Activated T-cell treated with anti-CD3 and anti-CD28 coated beads for 48 hours (primary cell): ENCODE results near the gene LCOR.
A peak's percentile ranks its signal among the peaks of the same experiment; 100 is the strongest.

Source experiments
- DNase-seq: peaks from one replicate; pipeline ENCODE4 v3.0.0-alpha.2; 2020; ENCODE audit warnings: low read depth

LCOR gene

DNA sequence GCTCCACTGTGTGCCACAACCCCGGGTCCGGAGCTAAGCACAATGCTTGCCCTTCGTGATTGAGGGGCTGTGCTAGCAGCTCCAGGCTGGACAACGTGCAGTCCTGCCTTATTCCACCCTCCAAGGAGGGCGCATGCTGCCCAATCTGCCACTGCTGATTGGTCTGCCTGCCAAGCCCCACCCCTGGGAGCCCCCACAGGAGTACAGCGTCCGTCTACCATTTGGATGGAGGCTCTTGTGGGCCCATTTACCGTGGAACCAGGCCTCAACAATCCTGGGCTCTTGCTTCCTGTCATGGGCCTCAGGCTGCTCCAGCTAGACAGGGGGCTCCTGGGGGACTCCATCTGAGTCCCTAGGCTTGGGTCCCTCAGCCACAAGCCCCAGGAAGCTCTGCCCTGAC, 180.4 kb downstream of the LCOR start:
- no peak for DNase-seq

DNA sequence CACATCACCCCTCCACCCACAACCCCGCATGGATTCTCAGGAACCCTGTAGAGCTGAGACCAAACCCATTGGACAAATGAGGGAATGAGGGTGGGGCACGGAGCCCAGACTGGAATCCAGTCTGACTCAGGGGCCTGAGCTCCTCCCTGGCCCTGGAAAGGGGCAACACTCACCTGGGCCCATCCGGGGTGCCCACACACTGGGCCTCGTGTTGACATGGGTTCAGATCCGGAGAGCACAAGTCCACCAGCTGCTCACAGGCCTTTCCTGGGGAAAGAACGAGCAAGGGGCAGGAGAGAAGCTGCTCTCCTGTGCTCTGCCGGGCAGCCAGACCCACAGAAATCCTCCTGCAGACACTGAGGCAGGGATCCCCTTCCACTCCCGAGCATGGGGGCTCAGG, 181.5 kb downstream of the LCOR start:
- DNase-seq: no peak

DNA sequence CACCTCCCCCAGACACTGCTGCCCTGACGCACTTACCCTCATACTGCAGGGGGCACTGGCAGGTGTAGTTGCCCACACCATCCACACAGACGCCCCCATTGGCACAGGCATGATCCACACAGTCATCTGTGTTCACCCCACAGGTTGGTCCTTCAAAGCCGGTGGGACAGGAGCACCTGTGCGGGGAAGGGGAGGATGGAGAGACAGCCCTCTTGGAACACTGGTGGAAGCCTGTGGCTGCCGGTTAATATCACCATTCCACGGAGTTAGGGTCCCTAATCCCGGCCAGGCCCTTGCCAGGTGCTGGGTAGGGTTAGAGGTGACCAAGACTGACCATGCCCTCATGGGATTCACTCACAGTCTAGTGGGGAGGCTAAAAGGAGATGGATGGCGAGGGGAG, 181.9 kb downstream of the LCOR start:
- DNase-seq: no peak

DNA sequence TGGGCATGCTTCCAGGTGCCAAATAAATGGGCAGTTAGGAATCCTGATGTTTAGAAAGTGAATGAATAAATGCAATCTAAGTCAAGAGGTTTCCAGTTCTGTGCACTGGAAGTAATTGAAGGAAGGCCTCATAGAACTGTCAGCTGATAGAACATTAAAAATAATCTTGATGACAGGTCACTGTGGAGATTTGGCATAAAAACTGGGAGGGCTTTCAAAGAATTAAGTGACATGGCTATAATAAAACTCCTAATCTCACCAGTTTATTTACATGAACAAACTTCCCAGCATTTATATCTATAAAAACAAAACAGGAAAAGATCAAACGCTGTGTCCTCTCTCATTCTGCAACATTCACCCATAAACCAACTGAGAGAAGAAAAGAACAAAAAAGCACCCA, 183.1 kb downstream of the LCOR start:
- DNase-seq: no peak

DNA sequence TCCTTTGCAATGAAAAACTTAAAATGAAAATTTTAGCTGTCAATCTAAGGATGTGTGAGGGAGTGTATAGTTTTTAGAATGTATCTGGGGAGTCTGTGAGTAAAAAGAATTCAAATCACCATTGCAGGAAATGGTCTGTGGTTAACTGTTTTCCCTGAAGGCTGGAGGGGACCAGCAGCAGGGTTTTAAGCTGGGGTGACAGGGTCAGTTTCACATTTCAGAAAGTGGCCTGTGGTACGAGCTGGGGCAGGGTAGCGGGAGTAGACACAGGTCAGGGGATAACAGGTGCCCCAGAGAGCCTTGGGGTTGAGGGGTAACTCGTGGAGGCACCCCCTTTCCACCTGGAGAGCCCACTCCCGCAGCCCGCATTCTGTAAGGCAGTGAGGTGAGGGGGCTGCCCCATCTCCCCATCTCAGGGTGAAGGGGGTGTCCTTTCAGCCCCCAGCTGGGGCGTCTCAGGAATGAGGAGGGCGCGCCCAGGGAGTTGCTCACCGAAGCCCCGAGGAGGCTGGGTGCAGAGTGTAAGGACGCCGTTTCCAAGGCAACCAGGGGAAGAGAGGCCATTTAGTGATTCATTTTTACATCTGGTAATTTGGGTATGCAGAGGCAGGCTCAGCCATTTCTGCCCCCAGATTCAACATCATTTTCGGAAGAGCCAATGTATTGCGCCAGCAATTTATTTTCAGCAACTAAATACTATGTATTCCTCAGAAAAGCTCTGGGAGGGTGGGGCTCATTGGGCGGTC, 184.8 kb downstream of the LCOR start:
- DNase-seq: peak; percentile 14

DNA sequence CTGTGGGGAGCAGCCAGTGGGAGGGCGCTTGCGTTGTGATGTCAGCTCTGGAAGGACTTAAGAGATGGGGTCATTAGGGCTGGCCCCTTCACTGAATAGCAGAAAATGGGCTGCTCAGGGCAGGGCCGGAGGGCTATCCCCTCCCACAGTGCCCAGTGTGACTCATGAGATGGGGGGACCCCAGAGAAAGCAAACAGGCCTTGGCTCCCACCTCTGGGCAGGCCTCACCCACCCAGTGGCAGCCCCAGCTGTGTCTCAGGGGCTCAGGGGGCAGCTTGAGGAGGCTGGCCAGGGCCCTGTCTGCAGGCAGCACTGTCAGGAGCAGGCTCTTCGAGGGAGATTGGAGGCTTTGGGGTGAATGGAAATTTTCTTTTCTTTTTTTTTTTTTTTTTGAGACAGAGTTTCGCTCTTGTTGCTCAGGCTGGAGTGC, 185.4 kb downstream of the LCOR start:
- DNase-seq: no peak

DNA sequence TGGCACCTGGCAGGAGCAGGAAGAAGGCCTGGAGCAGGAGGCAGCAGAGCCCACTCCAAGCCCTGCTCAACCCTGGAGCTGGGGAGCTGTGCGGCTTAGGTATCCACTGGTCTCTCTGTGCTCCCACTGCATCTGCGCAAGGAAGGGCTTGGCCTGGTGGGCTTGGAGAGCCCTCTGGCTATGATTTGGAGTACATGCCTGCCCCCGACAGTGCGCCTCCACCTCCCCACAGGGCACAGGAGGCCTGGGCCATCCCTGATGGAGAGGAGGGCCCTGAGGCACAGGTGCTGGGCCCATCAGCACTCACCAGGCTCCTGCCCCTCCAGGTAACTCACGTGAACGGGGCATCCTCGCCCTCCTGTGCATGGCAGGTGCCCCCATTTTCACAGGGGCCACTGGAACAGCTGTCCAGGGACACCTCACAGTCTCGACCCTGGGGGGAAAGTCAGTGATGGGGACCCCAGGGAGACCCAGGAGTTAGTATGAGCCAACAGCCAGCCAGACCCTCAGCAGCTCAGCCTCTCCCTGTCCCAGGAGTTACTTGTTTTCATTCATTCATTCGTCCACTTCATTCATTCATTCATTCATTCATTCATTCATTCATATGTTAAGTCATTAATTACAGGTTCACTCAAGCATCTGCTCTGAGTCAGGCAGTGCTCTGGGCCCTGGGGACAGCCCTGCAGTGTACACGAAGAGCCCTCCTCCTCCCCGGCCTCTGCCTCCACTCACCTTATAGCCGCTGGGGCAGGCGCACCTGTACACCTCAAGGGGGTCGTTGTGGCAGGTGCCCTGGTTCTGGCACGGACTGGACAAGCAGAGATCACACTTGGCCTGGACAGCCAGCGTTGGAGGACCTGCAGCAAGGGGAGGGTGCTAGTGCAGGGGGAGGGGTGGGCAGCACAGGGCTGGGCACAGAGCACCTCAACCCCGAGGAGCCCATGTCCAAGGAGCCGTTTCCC, 186.4 kb downstream of the LCOR start:
- DNase-seq: no peak

DNA sequence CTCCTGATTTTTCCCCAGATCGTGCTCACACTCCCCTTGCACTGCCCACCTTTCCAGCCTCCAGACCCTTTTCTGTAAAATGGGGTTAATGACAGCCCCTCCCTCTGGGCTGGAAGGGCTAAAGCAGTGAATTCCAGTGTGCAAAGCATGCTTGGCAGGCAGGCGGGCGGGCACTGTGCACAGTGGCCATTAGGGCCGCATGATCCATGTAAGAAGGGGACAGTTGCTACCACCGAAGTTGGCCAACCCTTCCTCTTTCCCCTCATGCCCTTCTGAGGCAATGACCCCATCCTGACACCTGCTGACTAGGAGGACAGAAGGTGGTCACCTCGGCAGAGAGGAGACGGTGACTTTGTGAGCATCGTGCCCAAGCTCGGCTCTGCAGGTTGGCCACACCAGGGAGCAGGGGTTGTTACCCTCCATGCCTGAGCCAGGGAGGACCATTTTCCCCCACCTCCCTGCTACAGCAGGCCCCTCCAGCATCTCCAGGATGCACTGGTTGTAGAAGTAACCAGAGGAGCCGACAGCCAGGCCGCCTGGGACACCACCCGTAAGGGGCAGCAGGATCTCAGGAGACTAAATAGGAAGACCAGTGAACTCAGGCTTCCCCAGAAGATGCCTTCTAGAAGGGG, 187.2 kb downstream of the LCOR start:
- no peak for DNase-seq

DNA sequence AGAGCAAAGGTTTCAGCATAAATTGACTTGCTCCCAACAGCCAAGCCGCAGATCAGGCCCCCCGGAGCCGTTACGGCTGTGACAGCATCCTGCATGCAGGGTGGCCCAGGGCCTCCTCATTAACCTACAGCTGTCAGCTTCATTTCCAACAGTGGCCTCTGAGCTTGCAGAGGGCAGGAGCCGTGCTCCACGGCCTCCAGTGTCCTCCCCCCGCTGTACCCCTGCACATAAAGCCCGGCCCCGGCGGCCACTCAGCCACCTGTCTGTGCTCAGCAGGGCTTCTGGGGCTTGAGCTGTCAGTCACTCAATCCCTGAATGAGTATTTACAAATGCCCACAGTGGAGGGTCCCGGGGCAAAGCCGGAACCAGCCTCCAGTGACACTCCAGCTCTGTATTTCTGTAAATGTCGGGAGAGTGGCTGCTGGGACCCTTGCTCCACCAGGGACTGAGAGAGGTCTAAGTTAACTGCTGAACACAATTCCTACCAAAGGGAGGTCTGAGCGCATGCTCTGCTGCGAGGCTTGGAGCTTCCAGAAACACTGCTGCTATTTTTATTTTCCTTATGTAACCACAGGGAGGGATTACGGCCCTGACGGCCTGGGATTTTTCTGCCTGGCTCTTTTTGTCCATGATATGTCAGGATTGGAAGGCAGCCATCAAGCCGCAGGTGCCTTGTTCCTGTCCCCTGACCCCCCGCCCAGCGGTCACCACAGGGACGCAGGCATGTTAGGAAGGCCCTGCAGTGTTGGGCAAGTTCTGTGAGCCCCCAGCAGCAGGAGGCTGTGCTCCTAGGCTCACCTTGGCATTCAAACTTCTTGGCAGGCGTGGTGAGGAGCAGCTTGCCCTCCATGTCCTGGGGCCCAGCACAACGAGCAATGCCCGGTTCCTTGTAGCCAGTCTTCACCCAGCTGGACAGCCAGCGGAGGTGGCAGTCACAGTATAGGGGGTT, 188.6 kb downstream of the LCOR start:
- no peak for DNase-seq

DNA sequence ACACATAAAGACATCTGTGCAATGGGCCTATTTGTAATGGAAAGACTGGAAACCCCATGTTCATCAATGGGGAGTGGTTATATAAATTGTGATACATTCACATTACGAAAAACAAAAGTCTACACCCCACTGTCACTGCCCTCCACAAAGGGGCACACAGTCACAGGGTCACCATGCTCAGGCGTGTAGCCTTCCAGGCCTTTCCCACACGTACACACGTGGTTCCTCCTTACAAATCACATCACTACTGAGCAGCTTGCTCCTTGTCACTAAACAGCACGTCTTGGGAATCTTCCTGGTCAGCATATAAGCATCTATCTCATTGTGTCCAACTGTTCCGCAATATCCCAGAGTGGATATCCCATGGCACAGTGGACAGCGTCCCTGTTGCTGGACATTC, 190.5 kb downstream of the LCOR start:
- DNase-seq: no peak

DNA sequence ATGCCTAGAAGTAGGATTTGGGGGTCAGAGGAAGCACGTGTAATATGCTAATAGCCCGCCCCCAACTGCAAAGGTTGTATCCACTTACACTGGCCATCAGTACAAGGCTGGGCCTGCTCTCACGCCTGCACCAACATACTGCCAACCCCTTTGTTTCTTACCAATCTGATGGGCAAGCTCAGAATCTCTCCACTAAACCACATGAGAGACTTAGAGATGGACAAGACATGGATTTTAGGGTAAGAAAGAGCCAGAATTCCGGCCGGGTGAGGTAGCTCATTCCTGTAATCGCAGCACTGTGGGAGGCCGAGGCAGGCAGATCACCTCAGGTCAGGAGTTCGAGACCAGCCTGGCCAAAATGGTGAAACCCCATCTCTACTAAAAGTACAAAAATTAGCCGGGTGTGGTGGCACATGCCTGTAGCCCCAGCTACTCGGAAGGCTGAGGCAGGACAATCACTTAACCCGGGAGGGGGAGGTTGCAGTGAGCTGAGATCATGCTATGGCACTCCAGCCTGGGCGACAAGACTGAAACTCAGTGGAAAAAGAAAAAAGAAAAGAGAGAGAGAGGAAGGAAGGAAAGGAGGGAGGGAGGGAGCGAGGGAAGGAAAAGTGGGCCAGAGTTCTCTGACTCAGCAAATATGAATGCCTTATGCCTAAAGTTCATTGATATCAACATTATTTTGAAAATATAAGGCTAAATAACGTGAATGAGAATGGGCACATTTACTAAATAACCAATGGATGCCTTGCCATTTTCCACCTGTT, 191.5 kb downstream of the LCOR start:
- DNase-seq: no peak

DNA sequence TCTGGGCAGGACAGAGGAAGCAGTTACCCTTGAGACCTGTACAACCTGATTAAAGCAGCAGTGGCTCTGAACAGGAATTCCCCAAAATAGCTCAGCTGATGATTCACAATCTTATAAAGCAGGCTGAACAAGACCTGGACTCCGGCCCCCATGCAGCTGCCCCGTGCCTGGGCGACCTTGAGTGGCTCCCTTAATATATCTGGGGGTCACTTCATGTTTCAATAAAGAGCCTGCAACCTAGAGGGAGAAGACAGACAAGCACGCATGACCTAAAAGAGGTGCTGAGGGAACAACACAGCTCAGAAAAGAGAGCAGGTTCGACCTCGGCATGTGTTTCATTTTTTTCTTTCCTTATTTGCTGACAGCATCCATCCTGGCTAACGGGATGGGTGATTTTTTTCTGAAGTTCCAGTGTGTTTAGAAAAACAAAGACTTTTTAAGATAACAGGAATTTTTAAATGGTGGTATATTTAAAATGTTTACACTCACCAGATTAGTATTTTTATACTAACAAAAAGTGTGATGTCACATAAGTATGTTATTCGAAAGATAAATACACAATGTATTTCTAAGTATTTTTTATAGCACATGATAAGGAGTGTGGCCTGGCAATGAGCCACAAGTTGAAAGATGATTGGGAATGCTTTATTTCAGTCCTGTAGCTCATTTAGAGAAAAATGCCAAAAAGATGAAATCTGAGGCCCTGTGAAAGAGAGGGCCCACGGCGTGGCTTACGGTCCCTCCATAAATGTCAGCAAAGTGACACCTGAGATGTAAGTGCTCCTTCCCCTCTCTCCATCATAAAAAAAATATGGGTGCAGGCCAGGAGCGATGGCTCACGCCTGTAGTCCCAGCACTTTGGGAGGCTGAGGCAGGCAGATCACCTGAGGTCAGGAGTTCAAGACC, 192.3 kb downstream of the LCOR start:
- no peak for DNase-seq

DNA sequence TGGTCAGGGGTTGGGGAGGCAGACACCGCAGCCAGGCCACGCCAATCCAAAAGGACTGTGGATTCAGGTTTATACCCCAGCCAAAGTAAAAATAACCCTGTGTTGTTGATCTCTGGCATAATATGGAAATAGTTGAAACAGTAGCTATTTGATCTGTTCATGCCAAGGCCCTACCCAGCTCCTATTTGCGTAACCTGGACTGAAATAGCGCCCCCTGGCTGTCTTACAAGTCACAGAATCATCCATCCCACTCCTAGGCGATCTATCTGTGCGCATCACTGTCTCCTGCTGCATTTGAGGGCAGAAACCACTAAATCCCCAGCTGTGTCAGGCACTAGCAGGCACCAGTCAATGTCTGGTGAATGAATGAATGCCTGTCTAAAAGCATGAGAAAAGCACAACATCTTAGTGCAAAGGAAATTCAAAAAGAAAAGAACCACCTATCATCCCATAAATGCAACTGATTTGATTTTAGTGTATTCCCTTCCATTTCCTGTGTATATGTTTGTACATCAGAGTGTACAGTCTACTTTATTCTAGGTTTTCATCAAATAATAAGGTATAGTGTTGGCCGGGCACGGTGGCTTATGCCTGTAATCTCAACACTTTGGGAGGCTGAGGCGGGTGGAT, 193.6 kb downstream of the LCOR start:
- peak; percentile 36 for DNase-seq

DNA sequence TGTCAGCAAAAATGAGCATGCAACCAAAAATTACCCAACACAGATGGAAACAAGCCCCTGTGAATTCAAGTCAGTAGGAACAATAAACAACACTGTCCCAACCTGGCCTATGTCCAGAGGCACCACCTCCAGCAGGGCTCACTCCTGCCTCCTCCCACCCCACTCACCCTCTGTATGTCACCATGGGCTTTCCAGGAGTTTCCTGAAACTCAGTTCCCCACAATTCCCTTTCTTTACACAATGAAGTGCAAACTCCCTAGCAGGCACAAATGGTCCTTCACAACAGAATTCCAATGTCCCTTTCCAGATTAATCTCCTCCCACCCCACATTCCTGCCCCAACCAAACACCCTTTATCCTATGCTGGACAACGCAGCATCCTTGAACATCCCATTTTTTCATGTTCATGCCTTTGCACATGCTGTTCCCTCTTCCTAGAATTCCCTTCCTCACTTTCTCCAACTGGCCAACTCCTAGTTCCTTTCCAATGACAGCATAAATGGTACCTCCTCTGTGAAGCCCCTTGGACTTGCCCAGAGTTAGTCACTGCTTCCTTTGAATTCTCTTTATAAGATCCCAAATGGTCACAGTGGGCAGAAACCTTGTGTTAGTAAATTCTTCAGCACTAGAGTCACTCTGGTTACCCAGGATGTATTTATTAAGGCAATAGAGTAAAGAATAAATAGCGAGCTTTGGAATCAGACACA, 196.2 kb downstream of the LCOR start:
- DNase-seq: no peak

DNA sequence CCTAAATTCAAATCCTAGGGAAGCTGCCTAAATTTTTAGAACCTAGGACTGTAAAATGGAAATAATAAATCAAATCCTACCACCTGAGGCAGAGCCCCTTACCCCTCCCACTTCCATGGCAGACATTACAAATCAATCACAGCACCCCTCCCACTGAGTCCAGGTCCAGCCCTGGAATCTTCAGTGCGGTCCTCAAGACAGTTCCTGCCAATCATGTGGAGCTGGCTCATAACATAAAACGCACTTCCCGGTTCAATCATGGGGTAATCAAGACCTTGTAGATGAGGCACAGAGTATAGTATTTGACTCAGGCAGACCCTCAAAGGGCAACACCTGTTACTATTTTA, 196.7 kb downstream of the LCOR start:
- no peak for DNase-seq

DNA sequence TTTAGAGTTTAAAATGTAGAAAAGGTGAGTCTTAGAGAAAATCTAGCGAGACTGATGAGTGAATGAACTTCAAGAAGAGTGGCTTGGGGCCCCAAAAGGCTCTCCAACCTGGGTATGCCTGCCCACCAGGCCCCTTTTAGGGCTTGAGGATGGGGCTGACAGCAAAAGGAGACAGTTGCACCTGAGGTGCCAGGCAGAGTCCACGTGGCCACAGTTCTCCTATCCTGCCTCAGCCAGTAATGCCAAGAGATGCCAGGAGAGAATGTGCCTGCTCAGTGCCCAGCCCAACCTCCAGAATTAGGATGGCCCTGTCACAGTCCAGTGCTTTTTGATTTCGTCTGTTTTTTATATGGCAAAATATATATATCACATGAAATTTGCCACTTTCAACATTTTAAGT, 197.2 kb downstream of the LCOR start:
- DNase-seq: no peak

DNA sequence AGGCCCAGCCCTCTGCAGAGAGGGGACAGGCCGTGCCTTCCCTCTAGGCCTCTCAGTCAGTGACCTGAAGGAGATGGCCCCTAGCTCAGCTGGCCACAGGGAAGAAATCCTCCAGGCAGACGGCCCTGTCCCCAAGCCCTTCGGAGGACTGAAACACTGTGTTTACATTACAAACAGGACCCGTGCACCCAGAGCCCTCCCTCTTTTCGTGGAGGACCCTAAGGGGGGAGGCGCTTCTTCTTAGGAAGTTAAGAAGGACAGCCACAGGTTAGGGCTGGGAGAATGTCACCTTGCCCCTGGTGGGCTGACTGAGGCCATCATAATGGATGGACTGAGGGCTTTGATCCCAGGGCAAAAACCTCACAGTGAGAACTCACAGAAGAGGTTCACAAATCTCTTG, 198.8 kb downstream of the LCOR start:
- no peak for DNase-seq

DNA sequence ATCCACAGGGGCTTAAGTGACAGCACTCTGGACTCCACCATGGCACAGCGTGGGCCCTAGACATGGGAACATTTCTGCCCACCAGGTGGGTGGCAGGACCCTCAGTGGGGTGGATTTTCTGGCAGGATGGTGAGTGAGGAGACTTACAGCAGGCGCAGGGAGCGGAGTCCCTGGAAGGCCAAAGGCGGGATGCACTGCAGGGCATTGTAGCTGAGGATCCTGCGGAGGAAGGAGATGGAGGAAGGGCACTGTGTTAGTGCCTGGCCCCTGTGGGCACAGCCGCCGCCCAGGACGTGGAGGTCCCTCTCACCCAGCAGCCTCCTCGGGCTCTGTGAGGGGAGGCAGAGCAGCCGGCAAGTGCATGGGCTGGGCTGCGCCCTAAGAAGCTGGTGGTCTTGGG, 199.4 kb downstream of the LCOR start:
- DNase-seq: no peak

DNA sequence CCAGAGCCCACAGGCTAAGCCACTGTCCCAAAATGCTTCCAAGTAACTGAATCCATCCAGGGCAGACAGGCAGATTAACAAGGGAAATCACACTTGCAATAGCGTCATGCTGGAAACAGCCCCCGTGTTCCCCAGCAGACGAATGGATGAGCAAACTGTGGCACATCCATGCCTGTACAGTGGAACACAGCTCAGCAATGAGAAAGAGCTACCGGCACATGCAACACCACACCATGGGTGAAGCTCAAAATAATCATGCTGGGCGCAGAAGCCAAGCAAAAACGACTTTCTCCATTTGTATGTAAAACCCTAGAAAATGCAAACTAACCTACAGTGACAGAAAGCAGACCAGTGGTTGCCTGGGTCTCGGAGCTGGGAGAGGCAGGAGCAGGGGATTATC, 200.5 kb downstream of the LCOR start:
- no peak for DNase-seq
